Stimulated activated CD4-positive, alpha-beta T cell treated with anti-CD3 and anti-CD28 coated beads, Interleukin-1b, Interleukin-23, amount 100 ng/mL, for 24 hours (primary cell): ENCODE data around the gene GPR15LG.

ENCODE experiments used
- DNase-seq, 4 experiments: peaks; one replicate each; pipeline ENCODE4 v3.0.0-alpha.2; 2020; ENCODE audit warnings: low read depth in 4 of 4, low spot score in 1 of 4

Gene GPR15LG

GRCh38 chr10:84214046-84214572 lies 40.5 kb downstream of the GPR15LG start:
- no peak for DNase-seq

- no peak for DNase-seq
These were observed 41.1 kb downstream of the GPR15LG start for GRCh38 chr10:84214612-84215235.

GRCh38 chr10:84216834-84217233 lies 43.2 kb downstream of the GPR15LG start:
- no peak for DNase-seq

GRCh38 chr10:84217746-84218145 lies 44.1 kb downstream of the GPR15LG start:
- no peak for DNase-seq

GRCh38 chr10:84221916-84222315 lies 48.3 kb downstream of the GPR15LG start:
- no peak for DNase-seq

GRCh38 chr10:84224411-84225028 lies 50.9 kb downstream of the GPR15LG start:
- DNase-seq, result no peak

- DNase-seq, result no peak
These were observed 52.0 kb downstream of the GPR15LG start, which contains the start of gene LRIT2 for GRCh38 chr10:84225427-84226173. Gene LRIT2 (minus strand): TSS chr10:84225544. CDS start chr10:84225520, 24 bp downstream.

- DNase-seq, result no peak
These were observed 53.0 kb downstream of the GPR15LG start for GRCh38 chr10:84226616-84227015.

- DNase-seq, result no peak
These were observed 54.2 kb downstream of the GPR15LG start for GRCh38 chr10:84227810-84228209.

- DNase-seq, result no peak
These were observed 56.8 kb downstream of the GPR15LG start for GRCh38 chr10:84230359-84230758.

GRCh38 chr10:84232376-84232775 lies 58.8 kb downstream of the GPR15LG start:
- DNase-seq, result no peak

GRCh38 chr10:84233940-84234339 lies 60.3 kb downstream of the GPR15LG start:
- no peak for DNase-seq

- no peak for DNase-seq
These were observed 60.9 kb downstream of the GPR15LG start for GRCh38 chr10:84234479-84234878.
